ENCODE data around the gene FRMPD1.

Gene FRMPD1

DNA sequence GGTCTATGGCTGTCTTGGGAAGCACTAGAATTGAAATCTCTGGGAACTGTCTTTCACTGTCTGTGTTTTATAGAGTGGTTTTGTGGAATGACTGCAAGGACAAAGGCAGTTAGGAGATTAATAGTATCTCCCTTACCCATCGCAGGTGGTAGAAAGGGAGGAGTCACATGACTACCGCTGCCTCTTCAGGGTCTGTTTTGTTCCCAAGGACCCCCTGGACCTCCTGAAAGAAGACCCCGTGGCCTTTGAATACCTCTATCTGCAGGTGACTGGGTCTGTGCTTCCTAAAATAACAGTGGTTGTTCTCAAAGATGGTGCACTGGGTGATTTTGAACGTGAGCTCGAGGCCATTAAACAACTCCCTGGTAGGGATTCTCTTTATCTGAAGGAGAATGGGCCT, 80.1 kb downstream of the FRMPD1 start:
- no peak for TF ChIP-seq CTCF (IDR thresholded peaks at IDR 0.05)
- DNase-seq, result no peak
- no peak overlapping the region for H3K4me3 Mint-ChIP-seq
- no peaks in the 10 kb centered on the region for H3K36me3 Mint-ChIP-seq (ENCODE audit: low read depth)
- H3K4me1 Mint-ChIP-seq, result no peaks in the 10 kb centered on the region
- H3K9me3 Mint-ChIP-seq, result no peaks in the 10 kb centered on the region
- peaks cover 37% of the 10 kb centered on the region for H3K27me3 Mint-ChIP-seq (ENCODE audit: low read depth, poor library complexity)
- H3K27ac Mint-ChIP-seq, result no peak overlapping the region

DNA sequence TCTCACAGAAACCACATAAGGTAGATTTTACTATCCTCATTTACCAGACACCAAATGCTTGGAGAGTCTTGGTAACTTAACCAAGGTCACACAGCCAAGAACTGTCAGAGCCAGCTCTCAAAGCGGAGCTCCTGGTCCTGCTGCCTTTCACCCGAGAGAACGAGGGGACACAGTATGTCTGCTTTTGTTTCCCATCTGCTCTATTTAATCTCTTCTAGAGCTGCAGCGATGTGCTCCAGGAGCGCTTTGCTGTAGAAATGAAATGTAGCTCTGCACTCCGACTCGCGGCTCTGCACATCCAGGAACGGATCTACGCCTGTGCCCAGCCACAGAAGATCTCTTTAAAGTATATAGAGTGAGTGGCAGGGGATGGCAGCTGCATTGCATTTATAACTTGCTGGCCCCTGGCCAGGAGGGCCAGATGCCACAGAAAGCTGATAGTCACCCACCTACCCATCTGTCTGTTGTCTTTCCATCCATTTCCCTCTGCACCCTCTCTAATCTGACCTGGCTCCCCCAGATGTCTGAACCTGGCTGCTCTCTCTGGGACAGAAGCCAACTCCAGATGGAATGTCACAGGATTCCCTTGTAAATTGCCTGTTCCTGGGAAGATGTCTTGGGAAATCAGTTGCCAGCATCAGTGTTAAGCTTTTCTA, 81.5 kb downstream of the FRMPD1 start:
- Mint-ChIP-seq H3K9me3 (no peaks in the 10 kb centered on the region), H3K4me1 (no peaks in the 10 kb centered on the region), H3K4me3 (no peak overlapping the region), H3K36me3 (ENCODE audit: low read depth) (no peaks in the 10 kb centered on the region), H3K27ac (no peak overlapping the region), H3K27me3 (ENCODE audit: low read depth, poor library complexity) (peaks cover 35% of the 10 kb centered on the region)
- TF ChIP-seq CTCF (IDR thresholded peaks at IDR 0.05), result no peak
- no peak for DNase-seq

GRCh38 chr9:37732952-37733351, 82.2 kb downstream of the FRMPD1 start:
- Mint-ChIP-seq H3K4me1 (no peaks in the 10 kb centered on the region), H3K4me3 (no peak overlapping the region), H3K36me3 (ENCODE audit: low read depth) (no peaks in the 10 kb centered on the region), H3K27me3 (ENCODE audit: low read depth, poor library complexity) (peaks cover 31% of the 10 kb centered on the region), H3K27ac (no peak overlapping the region), H3K9me3 (no peaks in the 10 kb centered on the region)
- DNase-seq, result no peak
- no peak for TF ChIP-seq CTCF (IDR thresholded peaks at IDR 0.05)

DNA sequence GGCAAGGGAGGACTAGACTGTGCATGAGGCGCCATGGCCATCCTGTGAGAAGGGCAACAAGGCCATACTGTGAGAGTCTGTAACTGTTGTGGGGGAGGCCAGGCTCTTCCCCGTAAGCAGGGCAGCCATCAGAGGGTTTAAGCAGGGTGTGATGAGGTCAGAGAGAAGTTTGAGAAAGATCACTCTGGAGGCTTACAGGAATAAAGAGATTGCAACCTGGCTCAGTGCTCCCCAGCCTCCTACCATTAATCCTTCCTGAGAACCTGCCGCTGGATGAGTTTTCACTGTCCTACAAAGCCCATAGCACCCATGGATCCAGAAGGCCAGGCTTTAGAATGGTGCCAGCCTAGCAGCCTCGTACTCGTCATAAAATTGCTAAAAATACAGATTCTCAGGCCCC, 88.5 kb downstream of the FRMPD1 start:
- no peaks in the 10 kb centered on the region for H3K9me3 Mint-ChIP-seq
- DNase-seq, result no peak
- H3K4me3 Mint-ChIP-seq, result no peak overlapping the region
- H3K27me3 Mint-ChIP-seq (ENCODE audit: low read depth, poor library complexity), result peaks cover 12% of the 10 kb centered on the region
- TF ChIP-seq CTCF (IDR thresholded peaks at IDR 0.05), result no peak
- H3K4me1 Mint-ChIP-seq, result peaks cover 28% of the 10 kb centered on the region
- H3K36me3 Mint-ChIP-seq (ENCODE audit: low read depth), result no peaks in the 10 kb centered on the region
- H3K27ac Mint-ChIP-seq, result no peak overlapping the region

- Mint-ChIP-seq H3K27me3 (ENCODE audit: low read depth, poor library complexity) (peaks cover 14% of the 10 kb centered on the region), H3K27ac (no peak overlapping the region), H3K4me3 (no peak overlapping the region), H3K4me1 (peaks cover 28% of the 10 kb centered on the region), H3K36me3 (ENCODE audit: low read depth) (no peaks in the 10 kb centered on the region), H3K9me3 (no peaks in the 10 kb centered on the region)
- TF ChIP-seq CTCF (IDR thresholded peaks at IDR 0.05), result no peak
- DNase-seq, result no peak
Observed at GRCh38 chr9:37740128-37740527, 89.4 kb downstream of the FRMPD1 start.

DNA sequence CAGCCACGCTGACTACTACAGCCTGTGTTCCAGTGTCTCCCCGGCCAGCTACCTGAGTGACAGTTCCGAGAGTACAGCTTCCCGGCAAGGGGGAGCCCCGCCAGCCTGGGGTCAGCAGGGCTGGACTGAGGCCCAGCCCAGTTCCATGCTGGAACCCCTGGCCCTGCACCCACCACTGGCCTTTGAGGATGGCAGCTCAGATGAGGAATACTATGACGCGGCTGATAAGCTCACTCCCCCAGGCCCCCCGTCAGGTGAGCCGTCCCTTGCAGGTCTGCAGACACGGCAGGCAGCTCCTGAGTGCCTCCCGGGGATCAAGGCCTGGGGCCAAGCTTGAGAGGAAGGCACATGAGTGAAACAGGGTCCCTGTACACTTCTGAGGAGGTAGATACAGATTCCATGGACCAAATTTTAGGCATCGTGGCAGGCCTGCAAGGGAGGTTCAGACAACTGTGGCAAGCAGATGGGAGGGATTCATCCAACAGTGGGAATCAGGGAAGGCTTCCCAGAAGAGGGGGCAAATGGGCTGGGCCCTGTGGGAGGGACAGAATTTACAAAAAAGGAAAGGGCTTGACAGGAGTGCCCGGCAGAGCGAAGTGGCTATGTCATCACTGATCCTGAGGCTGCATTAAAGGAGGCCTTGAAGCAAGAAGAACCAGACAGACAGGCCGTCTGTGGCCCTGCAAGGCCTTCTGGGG, 90.0 kb downstream of the FRMPD1 start:
- no peak for DNase-seq
- no peaks in the 10 kb centered on the region for H3K9me3 Mint-ChIP-seq
- H3K36me3 Mint-ChIP-seq (ENCODE audit: low read depth), result no peaks in the 10 kb centered on the region
- H3K4me1 Mint-ChIP-seq, result peaks cover 28% of the 10 kb centered on the region
- no peak overlapping the region for H3K27ac Mint-ChIP-seq
- H3K27me3 Mint-ChIP-seq (ENCODE audit: low read depth, poor library complexity), result peaks cover 14% of the 10 kb centered on the region
- no peak overlapping the region for H3K4me3 Mint-ChIP-seq
- TF ChIP-seq CTCF (IDR thresholded peaks at IDR 0.05), result no peak

Measured in nephron progenitor cell (in vitro differentiated cells).